SK-N-SH treated with all-trans-retinoic acid at 6 μM for 48 hours (cell line): ENCODE measurements around the gene RAB30.

ENCODE experiments used
- ATAC-seq: fragments of 200-7000 bp; cut with Tn5 transposase; 3 replicates; pipeline ENCODE4 v1.9.1; 2020; ENCODE audit warnings: mild to moderate bottlenecking, moderate library complexity
- ARNTL ChIP-seq: fragments of 450-650 bp; formaldehyde crosslinking; IDR thresholded peaks from 2 replicates; pipeline ENCODE4 v1.5.0; 2020; ENCODE audit warnings: low read depth, mild to moderate bottlenecking, moderate library complexity, borderline replicate concordance
- BACH2 ChIP-seq: fragments of 250-450 bp; sonication (Bioruptor Pico); IDR thresholded peaks from 2 replicates; pipeline ENCODE4 v1.9.0; 2021; ENCODE audit warnings: mild to moderate bottlenecking, borderline replicate concordance
- CREB5 ChIP-seq: fragments of 250-450 bp; sonication (Bioruptor Pico); IDR thresholded peaks from 2 replicates; pipeline ENCODE4 v1.5.1; 2020; ENCODE audit warnings: low read depth, mild to moderate bottlenecking, moderate library complexity
- CSDC2 ChIP-seq: fragments of 250-450 bp; sonication (Bioruptor Pico); IDR thresholded peaks from 2 replicates; pipeline ENCODE4 v1.5.0; 2020; ENCODE audit warnings: mild to moderate bottlenecking, moderate library complexity
- ESRRG ChIP-seq: fragments of 250-450 bp; sonication (Bioruptor Pico); IDR thresholded peaks from 2 replicates; pipeline ENCODE4 v1.6.1; 2021; ENCODE audit warnings: mild to moderate bottlenecking
- GLIS3 ChIP-seq: fragments of 250-450 bp; sonication (Bioruptor Pico); IDR thresholded peaks from 2 replicates; pipeline ENCODE4 v1.5.0; 2020; ENCODE audit warnings: mild to moderate bottlenecking, moderate library complexity
- ISL1 ChIP-seq: fragments of 250-450 bp; sonication (Bioruptor Pico); IDR thresholded peaks from 2 replicates; pipeline ENCODE4 v2.1.2; 2022; ENCODE audit warnings: mild to moderate bottlenecking, moderate library complexity
- OSR1 ChIP-seq: fragments of 250-450 bp; sonication (Bioruptor Pico); IDR thresholded peaks from 2 replicates; pipeline ENCODE4 v1.8.0; 2022; ENCODE audit warnings: moderate library complexity, mild to moderate bottlenecking, inconsistent platforms
- POU6F1 ChIP-seq: fragments of 250-450 bp; sonication (Bioruptor Pico); IDR thresholded peaks from 2 replicates; pipeline ENCODE4 v1.8.0; 2021; ENCODE audit warnings: low read depth, mild to moderate bottlenecking, moderate library complexity, borderline replicate concordance
- PPARA ChIP-seq: fragments of 250-450 bp; sonication (Bioruptor Pico); IDR thresholded peaks from 2 replicates; pipeline ENCODE4 v1.5.0; 2020; ENCODE audit warnings: mild to moderate bottlenecking, borderline replicate concordance
- RARB ChIP-seq: fragments of 250-450 bp; sonication (Bioruptor Pico); IDR thresholded peaks from 2 replicates; pipeline ENCODE4 v1.8.0; 2021; ENCODE audit warnings: mild to moderate bottlenecking, moderate library complexity
- SNAI2 ChIP-seq: fragments of 250-450 bp; sonication (Bioruptor Pico); IDR thresholded peaks from 2 replicates; pipeline ENCODE4 v1.5.0; 2020; ENCODE audit warnings: mild to moderate bottlenecking, moderate library complexity
- TCF4 ChIP-seq: fragments of 250-450 bp; sonication (Bioruptor Pico); IDR thresholded peaks from 2 replicates; pipeline ENCODE4 v1.8.0; 2021; ENCODE audit warnings: mild to moderate bottlenecking, moderate library complexity, borderline replicate concordance
- TOX ChIP-seq: fragments of 250-450 bp; sonication (Bioruptor Pico); IDR thresholded peaks from 2 replicates; pipeline ENCODE4 v1.8.0; 2021; ENCODE audit warnings: mild to moderate bottlenecking, moderate library complexity, borderline replicate concordance
- ZC3H10 ChIP-seq: fragments of 250-450 bp; sonication (Bioruptor Pico); IDR thresholded peaks from 2 replicates; pipeline ENCODE4 v1.5.1; 2021; ENCODE audit warnings: mild to moderate bottlenecking, moderate library complexity
- ZFP3 ChIP-seq: fragments of 250-450 bp; sonication (Bioruptor Pico); IDR thresholded peaks from 2 replicates; pipeline ENCODE4 v1.5.0; 2020; ENCODE audit warnings: mild to moderate bottlenecking, moderate library complexity
- ZFP30 ChIP-seq: fragments of 450-650 bp; formaldehyde crosslinking; IDR thresholded peaks from 2 replicates; pipeline ENCODE4 v1.5.0; 2022; ENCODE audit warnings: mild to moderate bottlenecking, moderate library complexity
- ZNF565 ChIP-seq: fragments of 450-650 bp; formaldehyde crosslinking; conservative IDR thresholded peaks from 2 replicates; pipeline ENCODE4 v1.5.0; 2020; ENCODE audit warnings: low read depth, mild to moderate bottlenecking, moderate library complexity
- ZNF70 ChIP-seq: fragments of 450-650 bp; formaldehyde crosslinking; IDR thresholded peaks from 2 replicates; pipeline ENCODE4 v1.5.0; 2020; ENCODE audit warnings: mild to moderate bottlenecking, moderate library complexity
- ZNF8 ChIP-seq: fragments of 450-650 bp; formaldehyde crosslinking; IDR thresholded peaks from 2 replicates; pipeline ENCODE4 v1.5.0; 2020; ENCODE audit warnings: mild to moderate bottlenecking, moderate library complexity
- TF ChIP-seq, protein P1 (sequence below): fragments of 250-450 bp; sonication (Bioruptor Pico); IDR thresholded peaks from 2 replicates; pipeline ENCODE4 v1.8.0; 2020; ENCODE audit warnings: mild to moderate bottlenecking, moderate library complexity, borderline replicate concordance
- TF ChIP-seq, protein P2 (sequence below): fragments of 250-450 bp; sonication (Bioruptor Pico); IDR thresholded peaks from 2 replicates; pipeline ENCODE4 v1.5.1; 2021; ENCODE audit warnings: mild to moderate bottlenecking, moderate library complexity

Gene RAB30

GRCh38 chr11:82936261-82936660, 135.4 kb downstream of the RAB30 start:
- no peak for ATAC-seq
- TF ChIP-seq POU6F1 (CRISPR knock-in tag) (no peak), TCF4 (CRISPR knock-in tag) (no peak), CREB5 (CRISPR knock-in tag) (no peak), SNAI2 (CRISPR knock-in tag) (no peak), PPARA (CRISPR knock-in tag) (no peak), ISL1 (CRISPR knock-in tag) (no peak), TOX (CRISPR knock-in tag) (no peak), ZNF70 (no peak)

GRCh38 chr11:82932564-82932963, 139.1 kb downstream of the RAB30 start:
- no peak for ATAC-seq
- TF ChIP-seq ZNF8: no peak
- TF ChIP-seq, protein P1, sequence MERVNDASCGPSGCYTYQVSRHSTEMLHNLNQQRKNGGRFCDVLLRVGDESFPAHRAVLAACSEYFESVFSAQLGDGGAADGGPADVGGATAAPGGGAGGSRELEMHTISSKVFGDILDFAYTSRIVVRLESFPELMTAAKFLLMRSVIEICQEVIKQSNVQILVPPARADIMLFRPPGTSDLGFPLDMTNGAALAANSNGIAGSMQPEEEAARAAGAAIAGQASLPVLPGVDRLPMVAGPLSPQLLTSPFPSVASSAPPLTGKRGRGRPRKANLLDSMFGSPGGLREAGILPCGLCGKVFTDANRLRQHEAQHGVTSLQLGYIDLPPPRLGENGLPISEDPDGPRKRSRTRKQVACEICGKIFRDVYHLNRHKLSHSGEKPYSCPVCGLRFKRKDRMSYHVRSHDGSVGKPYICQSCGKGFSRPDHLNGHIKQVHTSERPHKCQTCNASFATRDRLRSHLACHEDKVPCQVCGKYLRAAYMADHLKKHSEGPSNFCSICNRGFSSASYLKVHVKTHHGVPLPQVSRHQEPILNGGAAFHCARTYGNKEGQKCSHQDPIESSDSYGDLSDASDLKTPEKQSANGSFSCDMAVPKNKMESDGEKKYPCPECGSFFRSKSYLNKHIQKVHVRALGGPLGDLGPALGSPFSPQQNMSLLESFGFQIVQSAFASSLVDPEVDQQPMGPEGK (CRISPR knock-in tag): no peak
- TF ChIP-seq ZNF70: no peak
- no peak for TF ChIP-seq ZNF565 (CRISPR knock-in tag)
- no peak for TF ChIP-seq POU6F1 (CRISPR knock-in tag)
- TF ChIP-seq OSR1: no peak
- TF ChIP-seq ZFP3 (CRISPR knock-in tag): no peak
- TF ChIP-seq RARB (CRISPR knock-in tag): no peak
- TF ChIP-seq ARNTL: no peak
- TF ChIP-seq SNAI2 (CRISPR knock-in tag): no peak
- TF ChIP-seq, protein P2, sequence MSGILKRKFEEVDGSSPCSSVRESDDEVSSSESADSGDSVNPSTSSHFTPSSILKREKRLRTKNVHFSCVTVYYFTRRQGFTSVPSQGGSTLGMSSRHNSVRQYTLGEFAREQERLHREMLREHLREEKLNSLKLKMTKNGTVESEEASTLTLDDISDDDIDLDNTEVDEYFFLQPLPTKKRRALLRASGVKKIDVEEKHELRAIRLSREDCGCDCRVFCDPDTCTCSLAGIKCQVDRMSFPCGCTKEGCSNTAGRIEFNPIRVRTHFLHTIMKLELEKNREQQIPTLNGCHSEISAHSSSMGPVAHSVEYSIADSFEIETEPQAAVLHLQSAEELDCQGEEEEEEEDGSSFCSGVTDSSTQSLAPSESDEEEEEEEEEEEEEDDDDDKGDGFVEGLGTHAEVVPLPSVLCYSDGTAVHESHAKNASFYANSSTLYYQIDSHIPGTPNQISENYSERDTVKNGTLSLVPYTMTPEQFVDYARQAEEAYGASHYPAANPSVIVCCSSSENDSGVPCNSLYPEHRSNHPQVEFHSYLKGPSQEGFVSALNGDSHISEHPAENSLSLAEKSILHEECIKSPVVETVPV: no peak
- no peak for TF ChIP-seq CREB5 (CRISPR knock-in tag)
- no peak for TF ChIP-seq GLIS3 (CRISPR knock-in tag)

GRCh38 chr11:82930734-82931133, 141.0 kb downstream of the RAB30 start:
- no peak for ATAC-seq
- TF ChIP-seq TOX (CRISPR knock-in tag) (no peak), SNAI2 (CRISPR knock-in tag) (no peak), CSDC2 (CRISPR knock-in tag) (no peak), ZFP30 (CRISPR knock-in tag) (no peak), ARNTL (no peak), ZC3H10 (no peak), ESRRG (CRISPR knock-in tag) (no peak), POU6F1 (CRISPR knock-in tag) (no peak), RARB (CRISPR knock-in tag) (no peak), BACH2 (CRISPR knock-in tag) (no peak), GLIS3 (CRISPR knock-in tag) (no peak), ZNF8 (no peak), PPARA (CRISPR knock-in tag) (no peak)
- TF ChIP-seq, protein P1 (CRISPR knock-in tag): no peak
